ENCODE data around the gene DDX19B.
"Not testable (repeated sequence)": the region's sequence is repeated elsewhere in the genome, so short reads cannot be mapped to it uniquely, and the experiment has no call there.

The DDX19B gene

DNA sequence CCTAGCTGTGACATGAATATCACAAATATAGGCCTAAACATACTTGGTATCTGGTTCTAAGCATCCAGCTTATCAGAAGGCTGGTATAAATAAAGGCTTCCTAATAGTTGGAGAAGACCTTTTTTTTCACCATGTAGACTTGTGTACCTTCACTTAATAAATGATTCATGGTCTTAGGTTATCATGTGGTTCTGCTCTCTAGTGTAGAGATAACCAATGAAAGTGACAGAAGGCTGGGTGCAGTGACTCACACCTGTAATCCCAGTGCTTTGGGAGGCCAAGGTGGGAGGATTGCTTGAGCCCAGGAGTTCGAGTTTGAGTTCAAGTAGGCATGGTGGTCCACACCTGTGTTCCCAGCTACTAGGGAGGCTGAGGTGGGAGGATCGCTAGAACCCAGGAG is 50.8 kb downstream of the DDX19B start:
- no peak overlapping the region for H3K9ac ChIP-seq (ENCODE audit: low read depth, low read length)
- no peaks in the 10 kb centered on the region for H3K9me3 ChIP-seq (ENCODE audit: control insufficient read depth, insufficient read depth, low read length)
- peaks cover 12% of the 10 kb centered on the region for H3K36me3 ChIP-seq (ENCODE audit: insufficient read depth, low read length)
- no peaks in the 10 kb centered on the region for H3K4me1 ChIP-seq (ENCODE audit: insufficient read depth, low read length)

DNA sequence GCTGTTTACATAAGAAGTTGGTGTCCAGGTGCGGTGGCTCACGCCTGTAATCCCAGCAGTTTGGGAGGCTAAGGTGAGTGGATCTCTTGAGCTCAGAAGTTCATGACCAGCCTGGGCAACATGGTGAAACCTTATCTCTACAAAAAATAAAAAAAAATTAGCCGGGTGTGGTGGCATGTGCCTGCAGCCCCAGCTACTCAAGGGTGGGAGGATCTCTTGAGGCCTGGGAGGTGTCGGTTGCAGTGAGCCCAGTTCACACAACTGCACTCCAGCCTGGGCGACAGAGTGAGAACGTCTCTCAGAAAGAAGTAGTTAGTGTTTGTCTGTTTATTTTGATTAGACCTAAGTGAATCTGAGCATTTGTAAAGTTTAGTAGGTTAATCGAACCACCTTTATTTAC is 60.6 kb downstream of the DDX19B start:
- Histone ChIP-seq H3K9ac (ENCODE audit: low read depth, low read length) (no peak overlapping the region), H3K9me3 (ENCODE audit: control insufficient read depth, insufficient read depth, low read length) (no peaks in the 10 kb centered on the region), H3K4me1 (ENCODE audit: insufficient read depth, low read length) (no peaks in the 10 kb centered on the region), H3K36me3 (ENCODE audit: insufficient read depth, low read length) (peaks cover 13% of the 10 kb centered on the region)

DNA sequence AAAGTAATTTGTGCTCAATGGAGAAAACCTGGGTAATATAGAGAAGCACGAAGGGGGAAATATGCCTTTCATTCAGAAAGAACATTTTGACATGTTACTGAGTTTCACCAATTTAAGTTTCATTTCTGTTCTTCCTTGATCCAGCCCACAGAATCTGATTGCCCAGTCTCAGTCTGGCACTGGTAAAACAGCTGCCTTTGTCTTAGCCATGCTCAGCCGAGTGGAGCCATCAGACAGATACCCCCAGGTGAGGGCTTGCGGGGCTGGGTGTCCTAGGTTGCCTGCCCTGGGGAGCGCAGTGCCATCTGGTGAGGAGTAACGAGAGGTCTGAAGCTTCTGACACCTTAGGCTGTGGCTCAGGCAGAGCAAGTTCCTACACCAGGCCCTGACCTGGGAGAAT is 65.4 kb downstream of the DDX19B start:
- Histone ChIP-seq H3K36me3 (ENCODE audit: insufficient read depth, low read length) (peaks cover 12% of the 10 kb centered on the region), H3K9me3 (ENCODE audit: control insufficient read depth, insufficient read depth, low read length) (no peaks in the 10 kb centered on the region), H3K9ac (ENCODE audit: low read depth, low read length) (no peak overlapping the region), H3K4me1 (ENCODE audit: insufficient read depth, low read length) (no peaks in the 10 kb centered on the region)

DNA sequence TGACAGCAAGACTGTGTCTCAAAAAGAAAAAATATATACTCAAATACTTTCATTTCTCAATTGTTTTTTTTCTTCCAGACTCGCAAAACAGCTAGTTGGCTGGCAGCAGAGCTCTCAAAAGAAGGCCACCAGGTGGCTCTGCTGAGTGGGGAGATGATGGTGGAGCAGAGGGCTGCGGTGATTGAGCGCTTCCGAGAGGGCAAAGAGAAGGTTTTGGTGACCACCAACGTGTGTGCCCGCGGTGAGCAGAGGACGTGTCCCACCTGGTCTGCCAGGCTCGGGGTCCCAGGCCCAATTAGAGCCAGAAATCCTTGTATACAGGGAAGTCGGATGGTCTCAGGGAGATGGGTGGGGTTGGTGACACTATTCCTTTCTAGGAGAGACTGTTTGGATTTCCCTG is 71.2 kb downstream of the DDX19B start:
- H3K9me3 ChIP-seq (ENCODE audit: control insufficient read depth, insufficient read depth, low read length); H3K4me1 ChIP-seq (ENCODE audit: insufficient read depth, low read length); H3K9ac ChIP-seq (ENCODE audit: low read depth, low read length): not testable (repeated sequence)
- H3K36me3 ChIP-seq (ENCODE audit: insufficient read depth, low read length): peaks cover 24% of the 10 kb centered on the region

GRCh38 chr16:70370924-70371323 is 71.9 kb downstream of the DDX19B start:
- Histone ChIP-seq H3K36me3 (ENCODE audit: insufficient read depth, low read length) (peaks cover 21% of the 10 kb centered on the region), H3K4me1 (ENCODE audit: insufficient read depth, low read length) (no peaks in the 10 kb centered on the region), H3K9me3 (ENCODE audit: control insufficient read depth, insufficient read depth, low read length) (no peaks in the 10 kb centered on the region), H3K9ac (ENCODE audit: low read depth, low read length) (no peak overlapping the region)

- no peaks in the 10 kb centered on the region for H3K9me3 ChIP-seq (ENCODE audit: control insufficient read depth, insufficient read depth, low read length)
- H3K9ac ChIP-seq (ENCODE audit: low read depth, low read length): no peak overlapping the region
- no peaks in the 10 kb centered on the region for H3K4me1 ChIP-seq (ENCODE audit: insufficient read depth, low read length)
- peaks cover 20% of the 10 kb centered on the region for H3K36me3 ChIP-seq (ENCODE audit: insufficient read depth, low read length)
Measured at GRCh38 chr16:70372921-70373728, 74.1 kb downstream of the DDX19B start.

DNA sequence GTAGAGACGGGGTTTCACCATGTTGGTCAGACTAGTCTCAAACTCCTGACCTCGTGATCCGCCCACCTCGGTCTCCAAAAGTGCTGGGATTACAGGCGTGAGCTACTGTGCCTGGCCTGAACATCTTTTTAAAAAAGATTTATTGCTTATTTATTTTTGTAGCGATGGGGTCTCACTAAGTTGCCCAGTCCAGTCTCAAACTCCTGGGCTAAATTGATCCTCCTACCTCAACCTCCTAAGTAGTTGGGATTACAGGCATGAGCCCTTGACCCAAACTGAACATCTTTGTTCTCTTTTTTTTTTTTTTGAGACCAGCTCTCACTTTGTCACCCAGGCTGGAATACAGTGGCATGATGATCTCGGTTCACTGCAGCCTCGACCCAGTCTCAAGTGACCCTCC is 75.2 kb downstream of the DDX19B start:
- H3K36me3 ChIP-seq (ENCODE audit: insufficient read depth, low read length): peaks cover 20% of the 10 kb centered on the region
- H3K4me1 ChIP-seq (ENCODE audit: insufficient read depth, low read length): peaks cover 3% of the 10 kb centered on the region; the same call in 1 of the 2 replicates
- H3K9ac ChIP-seq (ENCODE audit: low read depth, low read length): no peak overlapping the region
- H3K9me3 ChIP-seq (ENCODE audit: control insufficient read depth, insufficient read depth, low read length): no peaks in the 10 kb centered on the region

DNA sequence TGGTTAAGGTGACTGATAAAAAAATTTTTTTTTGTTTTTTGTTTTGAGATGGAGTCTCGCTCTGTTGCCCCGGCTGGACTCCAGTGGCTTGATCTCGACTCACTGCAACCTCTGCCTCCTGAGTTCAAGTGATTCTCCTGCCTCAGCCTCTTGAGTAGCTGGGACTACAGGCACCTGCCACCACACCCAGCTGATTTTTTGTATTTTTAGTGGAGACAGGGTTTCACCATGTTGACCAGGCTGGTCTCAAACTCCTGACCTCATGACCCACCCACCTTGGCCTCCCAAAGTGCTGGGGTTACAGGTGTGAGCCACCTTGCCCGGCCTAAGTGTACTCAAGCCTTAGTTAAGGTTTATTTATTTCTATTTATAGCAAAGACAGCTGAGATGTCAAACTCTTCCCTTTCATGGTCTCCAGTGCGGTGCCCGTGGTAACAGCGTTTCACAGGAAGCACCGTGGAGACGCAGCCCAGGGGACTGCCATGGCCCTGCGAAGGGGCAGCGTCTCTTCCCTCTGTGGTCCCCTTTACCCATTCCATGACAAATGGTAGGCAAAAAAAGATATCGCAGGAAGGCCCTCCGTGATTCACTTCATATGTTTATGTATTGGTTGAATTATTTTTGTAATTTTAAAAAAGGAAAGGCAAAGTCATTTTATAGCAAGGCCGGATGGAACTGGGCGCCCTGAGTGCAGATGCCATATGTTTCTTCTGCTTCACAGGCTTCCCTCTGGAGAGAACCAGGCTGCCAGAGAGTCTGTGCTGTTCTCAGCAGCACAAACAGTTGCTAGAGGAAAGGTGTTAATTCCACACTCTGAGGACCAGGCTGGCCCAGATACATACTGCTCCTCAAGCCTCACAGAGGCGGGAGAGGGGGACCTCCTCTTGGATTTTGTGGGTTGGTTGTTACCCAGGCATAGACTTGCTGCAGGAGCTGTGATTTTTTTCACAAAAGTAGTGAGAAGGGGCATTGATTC is 76.9 kb downstream of the DDX19B start:
- no peak overlapping the region for H3K9ac ChIP-seq (ENCODE audit: low read depth, low read length)
- H3K4me1 ChIP-seq (ENCODE audit: insufficient read depth, low read length): peaks cover 4% of the 10 kb centered on the region; the same call in 1 of the 2 replicates

DNA sequence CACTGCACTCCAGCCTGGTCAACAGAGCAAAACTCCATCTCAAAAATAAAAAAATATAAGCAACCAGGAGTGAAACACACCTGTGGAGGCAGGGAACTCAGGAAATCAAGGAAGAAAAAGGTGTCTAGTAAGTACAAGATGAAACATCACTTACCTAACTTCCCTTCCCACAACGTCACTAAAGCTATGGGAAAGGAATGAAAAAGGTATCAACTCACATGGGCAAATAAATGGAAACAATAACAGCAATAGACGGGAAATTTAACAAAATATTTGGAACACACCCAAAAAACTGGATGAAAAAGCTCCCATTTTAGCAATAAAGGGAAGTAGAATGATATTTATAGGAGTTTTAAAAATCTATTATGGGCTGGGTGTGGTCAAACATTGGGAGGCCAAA is 78.8 kb downstream of the DDX19B start:
- H3K9ac ChIP-seq (ENCODE audit: low read depth, low read length): no peak overlapping the region
- peaks cover 4% of the 10 kb centered on the region; the same call in 1 of the 2 replicates for H3K4me1 ChIP-seq (ENCODE audit: insufficient read depth, low read length)
- peaks cover 5% of the 10 kb centered on the region; the same call in 1 of the 2 replicates for H3K36me3 ChIP-seq (ENCODE audit: insufficient read depth, low read length)
- H3K9me3 ChIP-seq (ENCODE audit: control insufficient read depth, insufficient read depth, low read length): no peaks in the 10 kb centered on the region

More for the DNA sequence above, 76.9 kb downstream of the DDX19B start:
- peaks cover 11% of the 10 kb centered on the region for H3K36me3 ChIP-seq (ENCODE audit: insufficient read depth, low read length)
- H3K9me3 ChIP-seq (ENCODE audit: control insufficient read depth, insufficient read depth, low read length): no peaks in the 10 kb centered on the region

GRCh38 chr16:70378869-70379493 is 80.0 kb downstream of the DDX19B start:
- Histone ChIP-seq H3K9me3 (ENCODE audit: control insufficient read depth, insufficient read depth, low read length) (no peaks in the 10 kb centered on the region), H3K9ac (ENCODE audit: low read depth, low read length) (no peak overlapping the region), H3K36me3 (ENCODE audit: insufficient read depth, low read length) (no peaks in the 10 kb centered on the region; the same call in 1 of the 2 replicates), H3K4me1 (ENCODE audit: insufficient read depth, low read length) (peaks cover 4% of the 10 kb centered on the region; the same call in 1 of the 2 replicates)

- no peaks in the 10 kb centered on the region for H3K9me3 ChIP-seq (ENCODE audit: control insufficient read depth, insufficient read depth, low read length)
- H3K9ac ChIP-seq (ENCODE audit: low read depth, low read length): peak overlapping the region; percentile 91
- H3K36me3 ChIP-seq (ENCODE audit: insufficient read depth, low read length): no peaks in the 10 kb centered on the region
- peaks cover 4% of the 10 kb centered on the region; the same call in 1 of the 2 replicates for H3K4me1 ChIP-seq (ENCODE audit: insufficient read depth, low read length)
Measured at GRCh38 chr16:70380248-70380918, 81.4 kb downstream of the DDX19B start.

GRCh38 chr16:70380919-70381603 is 82.1 kb downstream of the DDX19B start:
- peaks cover 4% of the 10 kb centered on the region; the same call in 1 of the 2 replicates for H3K4me1 ChIP-seq (ENCODE audit: insufficient read depth, low read length)
- no peaks in the 10 kb centered on the region for H3K36me3 ChIP-seq (ENCODE audit: insufficient read depth, low read length)
- H3K9me3 ChIP-seq (ENCODE audit: control insufficient read depth, insufficient read depth, low read length): no peaks in the 10 kb centered on the region
- H3K9ac ChIP-seq (ENCODE audit: low read depth, low read length): peak overlapping the region; percentile 91

GRCh38 chr16:70381604-70382342 is 82.8 kb downstream of the DDX19B start:
- Histone ChIP-seq H3K4me1 (ENCODE audit: insufficient read depth, low read length) (peaks cover 4% of the 10 kb centered on the region; the same call in 1 of the 2 replicates), H3K9me3 (ENCODE audit: control insufficient read depth, insufficient read depth, low read length) (no peaks in the 10 kb centered on the region), H3K9ac (ENCODE audit: low read depth, low read length) (peak overlapping the region; percentile 91), H3K36me3 (ENCODE audit: insufficient read depth, low read length) (no peaks in the 10 kb centered on the region)

Data from ES-I3 (cell line).